Panc1 (cell line): ENCODE measurements around the gene SCGB1D1. TPM values are rescaled to one million over a fixed set of nuclear protein-coding genes. Genes with fewer than 3 reads are reported as not detected.

ENCODE experiments used
- ATAC-seq: fragments of 200-7000 bp; cut with Tn5 transposase; 2 replicates; pipeline ENCODE4 v1.9.1; 2020; ENCODE audit warnings: mild to moderate bottlenecking, moderate library complexity
- BruUV-seq: library from RNA; stranded (reverse); fragments of 400-500 nt; replicated peaks from 2 replicates; lab custom pipeline; 2021; lab: Mats Ljungman, UMichigan
- CTCF ChIA-PET: fragments of 300-600 bp; sonication (Branson Sonifier 250); formaldehyde crosslinking; loops from one replicate; lab custom pipeline; 2022; ENCODE audit warnings: antibody characterized with exemption; lab: Charles Lee
- POLR2A ChIA-PET: fragments of 300-600 bp; sonication (Branson Sonifier 250); formaldehyde crosslinking; loops from one replicate; lab custom pipeline; 2022; ENCODE audit warnings: antibody characterized with exemption; lab: Charles Lee
- DNase-seq: peaks from one replicate; pipeline ENCODE4 v3.0.0-alpha.2; 2010; ENCODE audit warnings: low read depth, low spot score
- H3K27ac ChIP-seq: 2 replicates; pipeline ENCODE4 v1.5.1; 2011; ENCODE audit warnings: mild to moderate bottlenecking, low read length, inconsistent platforms
- H3K27me3 ChIP-seq: fragments of 200-500 bp; sonication (Bioruptor generic); 2 replicates; pipeline ENCODE4 v1.6.0; 2014; ENCODE audit warnings: low read length, inconsistent platforms; ENCODE audit not compliant: control insufficient read depth, insufficient read depth
- H3K36me3 ChIP-seq: fragments of 200-500 bp; sonication (Bioruptor generic); 2 replicates; pipeline ENCODE4 v1.5.1; 2014; ENCODE audit warnings: inconsistent platforms, mild to moderate bottlenecking, low read length, moderate library complexity; ENCODE audit not compliant: control insufficient read depth, insufficient read depth
- H3K4me1 ChIP-seq: 2 replicates; pipeline ENCODE4 v1.5.1; 2011; ENCODE audit warnings: inconsistent platforms, mild to moderate bottlenecking, low read length, moderate library complexity; ENCODE audit not compliant: control insufficient read depth, insufficient read depth
- H3K4me3 ChIP-seq, 2 experiments: 2 replicates each; pipeline ENCODE4 v1.5.1; 2011 to 2012; ENCODE audit warnings: low read depth in 2 of 2, low read length in 2 of 2, mild to moderate bottlenecking in 2 of 2, inconsistent platforms in 1 of 2, moderate library complexity in 1 of 2
- H3K9me3 ChIP-seq: fragments of 200-500 bp; sonication (Bioruptor generic); 2 replicates; pipeline ENCODE4 v1.5.1; 2014; ENCODE audit warnings: low read depth, mild to moderate bottlenecking, inconsistent platforms, low read length, moderate library complexity; ENCODE audit not compliant: control insufficient read depth, insufficient read depth
- CTCF ChIP-seq: fragments of 450-650 bp; IDR thresholded peaks from 2 replicates; pipeline ENCODE4 v1.5.1; 2017; ENCODE audit warnings: mild to moderate bottlenecking
- POLR2AphosphoS5 ChIP-seq: IDR thresholded peaks from 2 replicates; pipeline ENCODE4 v1.6.1; 2012; ENCODE audit warnings: mild to moderate bottlenecking, low read depth, low read length, moderate library complexity
- REST ChIP-seq, 2 experiments: IDR thresholded peaks; 2 replicates each; pipeline ENCODE4 v1.6.1; 2011 to 2012; ENCODE audit warnings: low read depth in 2 of 2, control low read depth in 1 of 2, low read length in 1 of 2, mild to moderate bottlenecking in 1 of 2, moderate library complexity in 1 of 2; ENCODE audit not compliant: insufficient read depth in 1 of 2
- SIN3A ChIP-seq: IDR thresholded peaks from 2 replicates; pipeline ENCODE4 v1.6.1; 2012; ENCODE audit warnings: low read depth, mild to moderate bottlenecking, low read length, moderate library complexity, borderline replicate concordance; ENCODE audit not compliant: insufficient read depth
- TCF7L2 ChIP-seq: IDR thresholded peaks from 2 replicates; pipeline ENCODE4 v1.6.1; 2011; ENCODE audit warnings: mild to moderate bottlenecking, low read depth, low read length, inconsistent platforms
- in situ Hi-C: cut with HindIII; loops from 2 replicates; pipeline ENCODE4 v1.10.0; 2016; ENCODE audit warnings: low sequenced_read_pairs, low pct_unique_long_range_greater_than_20kb
- intact Hi-C: fragments of 100-400 bp; cut with micrococcal nuclease; formaldehyde crosslinking; loops from one replicate; pipeline ENCODE4 v1.10.0; 2022; ENCODE audit not compliant: unreplicated experiment
- total RNA-seq: library from RNA; stranded (reverse); gene quantifications from one replicate; pipeline ENCODE4 v1.2.1, GENCODE V29; 2021; ENCODE audit not compliant: unreplicated experiment

The SCGB1D1 gene
- total RNA-seq, 1 experiment from 2014 or later: not detected

GRCh38 chr11:62201376-62201775 is 11.4 kb downstream of the SCGB1D1 start:
- intact Hi-C loops: no loop called here
- CTCF ChIA-PET: no interaction called here
- in situ Hi-C loops: no loop called here
- H3K9me3 ChIP-seq: no peaks in the 10 kb centered on the region
- ATAC-seq: no peak
- no peaks in the 10 kb centered on the region for H3K4me1 ChIP-seq
- H3K36me3 ChIP-seq: no peaks in the 10 kb centered on the region
- TF ChIP-seq SIN3A (no peak), POLR2AphosphoS5 (no peak), CTCF (no peak), TCF7L2 (no peak), REST (IDR thresholded peaks at IDR 0.05; ENCODE audit: insufficient read depth in 1 of 2, low read depth in 2 of 2, low read length in 1 of 2) (no peak)
- H3K27ac ChIP-seq: no peak overlapping the region
- BruUV-seq: no TSS peak
- POLR2A ChIA-PET: no interaction called here
- peaks cover 14% of the 10 kb centered on the region for H3K27me3 ChIP-seq
- DNase-seq: no peak
- no peak overlapping the region for H3K4me3 ChIP-seq

DNA sequence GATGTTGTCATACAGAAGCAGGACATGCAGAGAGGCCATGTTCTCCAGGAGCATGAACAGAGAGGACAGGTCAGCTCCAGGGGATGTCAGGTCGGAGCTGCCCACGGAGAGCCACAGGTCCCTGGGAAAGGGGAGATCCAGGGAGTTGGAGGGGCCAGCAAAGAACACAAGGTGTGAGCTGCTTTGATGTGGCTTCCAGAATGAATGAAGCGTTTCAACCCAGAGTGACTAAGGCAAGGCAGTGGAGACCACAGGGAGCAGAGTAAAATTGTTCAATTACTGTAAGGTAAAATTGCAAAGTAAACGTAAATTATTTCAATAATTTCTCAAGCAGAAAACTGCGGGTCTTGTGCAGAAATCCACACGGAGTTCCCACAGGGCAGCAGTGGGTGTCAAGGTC is 12.9 kb downstream of the SCGB1D1 start:
- ATAC-seq (no peak), DNase-seq (no peak)
- Histone ChIP-seq H3K27me3 (peaks cover 14% of the 10 kb centered on the region), H3K36me3 (no peaks in the 10 kb centered on the region), H3K9me3 (no peaks in the 10 kb centered on the region), H3K4me1 (no peaks in the 10 kb centered on the region), H3K27ac (no peak overlapping the region), H3K4me3 (no peak overlapping the region)
- in situ Hi-C loops (no loop called here), intact Hi-C loops (no loop called here)
- POLR2A ChIA-PET: no interaction called here
- CTCF ChIA-PET: no interaction called here
- no peak for TF ChIP-seq POLR2AphosphoS5
- no peak for TF ChIP-seq TCF7L2
- no peak for TF ChIP-seq REST (IDR thresholded peaks at IDR 0.05; ENCODE audit: insufficient read depth in 1 of 2, low read depth in 2 of 2, low read length in 1 of 2)
- no peak for TF ChIP-seq CTCF
- no peak for TF ChIP-seq SIN3A
- no TSS peak for BruUV-seq
